HG02884 (cell line): ENCODE data around the gene GFRA3.
"Not testable (repeated sequence)": the region's sequence is repeated elsewhere in the genome, so short reads cannot be mapped to it uniquely, and the experiment has no call there.

Source experiments
- ATAC-seq: cut with Tn5 transposase; IDR thresholded peaks from one replicate; pipeline ENCODE4 v1.9.1; 2021; ENCODE audit warnings: mild to moderate bottlenecking, moderate library complexity; ENCODE audit not compliant: unreplicated experiment

GFRA3 gene

GRCh38 chr5:138247800-138248199, 26.6 kb downstream of the GFRA3 start:
- ATAC-seq, result not testable (repeated sequence)

DNA sequence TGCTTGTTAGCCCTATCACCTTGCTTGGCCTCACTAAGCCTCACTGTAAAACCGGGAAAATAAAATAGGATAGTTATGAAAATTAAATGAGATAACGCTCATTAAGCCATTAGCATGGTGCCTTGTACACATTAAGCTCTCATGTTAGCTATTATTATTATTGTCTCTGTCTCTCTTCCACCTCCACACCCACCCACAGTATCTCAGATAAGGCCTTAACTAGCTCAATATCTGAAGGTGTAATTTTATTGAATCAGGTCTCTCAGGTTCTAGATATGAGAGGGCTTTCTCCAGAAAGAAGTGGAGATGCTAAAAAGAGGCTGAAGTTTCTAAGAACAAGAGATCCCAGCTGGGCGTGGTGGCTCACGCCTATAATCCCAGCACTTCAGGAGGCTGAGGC, 27.6 kb downstream of the GFRA3 start:
- no peak for ATAC-seq

- ATAC-seq, result no peak
These were observed 28.1 kb downstream of the GFRA3 start for GRCh38 chr5:138246334-138246733.

- no peak for ATAC-seq
These were observed 28.7 kb downstream of the GFRA3 start for GRCh38 chr5:138245717-138246116.

DNA sequence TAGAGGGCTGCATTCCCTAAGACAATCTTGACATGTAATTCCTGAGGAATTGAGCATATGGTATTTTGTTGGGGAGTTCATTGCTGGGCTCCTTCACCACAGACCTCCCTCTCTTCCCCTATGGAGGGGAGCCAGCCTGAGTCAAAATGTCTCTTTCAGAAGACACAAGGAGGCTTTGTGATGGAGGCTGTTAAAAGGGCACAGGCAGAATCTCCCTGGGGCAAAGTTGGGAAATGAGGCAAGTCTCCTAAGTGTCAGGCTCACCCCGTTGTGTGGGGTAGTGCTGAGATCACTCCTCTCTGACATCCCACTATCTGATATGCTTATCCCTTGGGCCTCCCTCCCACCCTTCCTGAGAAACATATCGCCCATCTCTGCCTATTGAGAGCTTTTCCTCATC, 30.6 kb downstream of the GFRA3 start:
- ATAC-seq, result no peak

- no peak for ATAC-seq
These were observed 32.5 kb downstream of the GFRA3 start for GRCh38 chr5:138241688-138242571.

GRCh38 chr5:138240650-138241385, 33.6 kb downstream of the GFRA3 start:
- no peak for ATAC-seq

DNA sequence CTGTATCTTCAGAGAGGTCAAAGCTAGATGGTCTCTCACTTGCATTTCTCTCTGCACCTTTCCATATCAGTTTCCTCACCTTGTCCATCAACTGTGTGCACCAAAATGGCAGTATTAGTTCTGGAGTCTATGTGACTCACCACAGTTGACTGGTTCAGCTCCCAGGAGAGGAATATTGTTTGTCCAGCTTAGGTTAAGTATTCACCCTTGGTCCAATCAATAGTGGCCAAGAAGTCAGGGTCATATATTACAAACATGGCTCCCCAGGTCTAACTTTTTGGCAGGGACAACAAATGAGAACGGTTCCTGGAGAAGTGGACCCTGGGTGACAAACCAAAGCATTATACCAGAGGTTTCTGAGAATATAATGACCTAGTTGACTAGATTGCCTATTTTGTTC, 36.4 kb downstream of the GFRA3 start:
- no peak for ATAC-seq

- ATAC-seq, result no peak
These were observed 39.8 kb downstream of the GFRA3 start for GRCh38 chr5:138234651-138235050.

DNA sequence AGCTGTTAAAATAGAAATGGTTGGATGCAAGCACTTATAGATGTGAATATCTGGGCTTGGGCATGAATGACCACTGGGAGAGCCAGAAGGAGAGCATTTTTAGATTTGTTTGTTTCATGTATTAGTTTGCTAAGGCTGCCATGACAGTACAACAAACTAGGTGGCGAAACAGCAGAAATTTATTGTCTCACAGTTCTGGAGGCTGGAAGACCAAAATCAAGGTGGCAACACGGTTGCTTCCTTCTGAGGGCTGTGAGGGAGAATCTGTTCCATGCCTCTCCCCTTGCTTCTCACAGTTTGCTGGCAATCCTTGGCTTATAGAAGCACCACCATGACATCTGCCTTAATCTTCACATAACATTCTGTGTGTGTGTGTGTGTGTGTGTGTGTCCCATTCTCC, 41.1 kb downstream of the GFRA3 start:
- no peak for ATAC-seq

DNA sequence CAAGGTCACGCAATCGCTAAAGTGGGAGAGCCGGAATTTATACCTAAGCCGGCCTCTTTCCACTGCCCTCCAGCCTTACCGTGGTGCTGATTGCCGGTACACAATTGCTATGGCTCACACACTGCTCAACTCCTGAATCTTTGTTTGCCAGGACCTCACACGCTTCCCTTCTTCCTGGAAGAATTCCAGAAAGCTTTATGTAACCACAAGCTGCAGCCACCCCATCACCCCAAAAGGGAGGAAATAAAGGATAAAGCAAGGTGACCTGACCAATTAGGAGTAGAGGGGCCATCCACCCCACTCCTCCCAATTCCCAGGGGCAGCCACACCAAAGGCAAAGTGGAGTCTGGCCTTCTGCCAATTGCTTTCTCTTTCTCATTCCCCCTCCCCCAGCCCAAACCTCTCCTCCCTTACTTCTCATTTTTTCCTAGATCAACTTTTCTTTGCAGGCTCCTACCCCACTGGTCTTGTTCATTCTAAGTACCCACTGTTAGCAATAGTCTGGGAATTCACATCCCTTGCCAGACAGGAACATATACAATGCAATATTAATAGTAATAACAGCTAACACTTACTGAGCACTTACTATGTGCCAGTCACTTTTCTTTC, 43.3 kb downstream of the GFRA3 start:
- ATAC-seq, result no peak

GRCh38 chr5:138230261-138230660, 44.2 kb downstream of the GFRA3 start:
- no peak for ATAC-seq

DNA sequence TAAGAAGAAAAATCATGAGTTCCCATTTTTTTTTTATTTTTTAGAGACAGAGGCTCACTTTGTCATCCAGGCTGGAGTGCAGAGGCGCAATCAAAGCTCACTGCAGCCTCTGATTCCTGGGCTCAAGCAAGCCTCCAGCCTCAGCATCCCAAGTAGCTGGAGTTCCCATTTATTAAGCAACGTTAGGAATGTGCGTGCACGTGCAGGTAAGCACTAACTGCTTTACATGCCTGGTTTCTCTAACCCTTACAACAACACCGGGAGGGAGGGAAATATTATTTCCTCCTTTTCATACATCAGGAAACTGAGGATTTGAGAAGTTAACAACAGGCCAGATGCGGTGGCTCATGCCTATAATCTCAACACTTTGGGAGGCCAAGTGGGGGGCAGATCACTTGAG, 45.0 kb downstream of the GFRA3 start:
- ATAC-seq, result no peak

DNA sequence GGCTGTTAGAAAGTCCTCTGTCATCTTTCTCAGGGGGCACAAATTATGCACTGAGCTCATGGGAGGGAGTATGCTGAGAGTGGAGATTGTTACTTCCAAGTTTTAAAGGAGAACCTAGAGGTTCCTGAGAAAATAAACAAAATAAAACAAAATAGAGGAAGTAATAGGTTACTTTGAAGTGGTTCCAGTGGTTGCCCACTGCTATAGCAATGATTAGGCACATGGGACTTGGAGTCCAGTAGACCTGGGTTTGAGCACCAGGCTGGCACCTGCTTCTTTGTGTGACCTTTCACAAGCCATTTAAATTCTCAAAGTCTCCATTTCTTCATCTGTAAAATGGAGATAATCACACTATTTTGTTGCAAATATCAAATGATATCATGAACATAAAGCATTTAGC, 47.5 kb downstream of the GFRA3 start:
- no peak for ATAC-seq

GRCh38 chr5:138224712-138225111, 49.7 kb downstream of the GFRA3 start:
- ATAC-seq, result no peak

- ATAC-seq, result no peak
These were observed 50.9 kb downstream of the GFRA3 start for GRCh38 chr5:138223532-138223931.

- ATAC-seq, result no peak
These were observed 57.6 kb downstream of the GFRA3 start for GRCh38 chr5:138216799-138217198.

DNA sequence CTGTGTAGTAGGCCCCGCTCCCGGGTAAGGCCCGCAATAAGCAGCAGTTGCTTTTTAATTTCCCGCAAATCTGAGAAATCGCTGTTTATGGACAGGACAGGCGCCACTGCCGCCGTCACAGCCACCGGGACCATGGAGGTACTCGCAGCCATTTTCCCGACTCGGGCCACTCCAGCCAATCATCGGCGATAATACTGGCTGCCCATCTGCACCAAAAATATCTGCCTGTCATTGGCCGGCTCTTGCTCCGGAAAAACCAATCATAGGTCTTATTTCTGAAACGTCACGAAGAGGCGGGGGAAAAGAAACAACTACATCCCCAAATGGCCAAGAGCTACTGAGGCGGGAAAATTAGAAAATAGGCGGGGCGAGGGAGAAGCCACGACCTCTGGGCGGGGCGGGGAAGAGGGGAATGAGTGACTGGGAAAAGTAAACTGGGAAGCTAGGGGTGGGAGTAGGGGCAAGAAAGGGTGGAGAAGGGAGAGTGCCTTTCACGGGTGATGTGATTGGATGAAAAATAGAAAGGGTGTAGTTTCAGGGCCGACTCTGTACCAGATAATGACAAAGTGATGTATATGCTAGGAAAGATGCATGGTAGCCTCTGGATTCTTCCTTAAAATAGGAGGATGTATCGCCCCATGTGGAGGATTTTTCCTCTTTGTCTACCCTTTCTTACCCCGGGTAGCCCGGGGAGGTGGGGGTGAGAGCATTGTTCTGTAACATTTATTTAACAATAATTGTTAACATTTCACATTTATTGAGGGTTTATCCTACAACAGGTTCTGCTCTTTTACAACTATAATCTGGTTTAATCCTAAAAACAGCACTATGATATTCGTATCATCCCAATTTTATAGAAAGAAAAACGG, 61.0 kb downstream of the GFRA3 start, which contains the start of gene CDC23:
Gene CDC23, minus strand, starts transcription at position 163 of the 869 bp plus-strand sequence. Its CDS starts 11 bp downstream, at position 152.
- ATAC-seq, result peak; percentile 95

GRCh38 chr5:138212828-138213160, 61.6 kb downstream of the GFRA3 start:
- peak; percentile 13 for ATAC-seq

- no peak for ATAC-seq
These were observed 63.4 kb downstream of the GFRA3 start for GRCh38 chr5:138210985-138211384.
